Measurements from ENCODE around the gene ZDHHC1.
"Not testable (repeated sequence)": the region's sequence is repeated elsewhere in the genome, so short reads cannot be mapped to it uniquely, and the experiment has no call there.

The ZDHHC1 gene

GRCh38 chr16:67430504-67430976 lies 14.3 kb upstream of the ZDHHC1 start:
- DNase-seq: no peak

DNA sequence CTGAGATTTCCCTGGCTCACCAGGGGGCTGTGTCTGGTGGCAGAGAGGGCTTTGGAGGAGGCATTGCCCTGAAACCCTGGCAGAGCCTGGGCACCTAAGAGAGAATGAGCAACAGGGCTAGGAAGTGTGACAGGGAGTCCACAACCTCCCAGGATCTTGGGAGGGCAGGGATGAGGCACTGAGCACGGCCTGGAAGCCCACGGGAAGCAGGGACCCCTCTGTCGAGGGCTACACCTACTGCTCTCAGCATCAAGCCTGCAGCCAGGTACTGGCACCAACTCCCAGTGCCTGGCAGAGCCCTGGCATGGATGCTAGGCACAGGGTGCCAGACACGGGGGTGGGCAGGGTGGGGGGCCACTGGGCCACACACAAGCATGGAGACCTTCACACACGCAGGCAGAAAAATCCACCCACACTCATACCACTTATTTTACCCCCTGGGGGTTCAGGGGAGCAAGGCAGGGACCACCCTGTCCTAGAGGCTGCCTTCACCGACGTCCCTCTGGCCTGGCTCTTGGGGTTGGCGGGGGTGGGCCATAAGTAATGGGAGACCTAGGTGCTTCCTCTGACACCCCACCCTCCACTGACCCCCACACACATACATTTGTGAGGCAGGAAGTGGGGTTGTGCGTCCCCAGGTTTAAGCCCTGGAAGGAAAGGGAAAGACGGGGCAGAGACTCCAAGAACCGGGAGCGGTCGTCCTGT lies 13.7 kb upstream of the ZDHHC1 start:
- DNase-seq: no peak

- no peak for DNase-seq
Observed at GRCh38 chr16:67429053-67429798, 12.9 kb upstream of the ZDHHC1 start.

GRCh38 chr16:67428146-67428731 lies 12.0 kb upstream of the ZDHHC1 start:
- peak; percentile 69 for DNase-seq

- no peak for DNase-seq
Observed at GRCh38 chr16:67426950-67427349, 10.7 kb upstream of the ZDHHC1 start.

GRCh38 chr16:67426022-67426421 lies 9.7 kb upstream of the ZDHHC1 start:
- no peak for DNase-seq

DNA sequence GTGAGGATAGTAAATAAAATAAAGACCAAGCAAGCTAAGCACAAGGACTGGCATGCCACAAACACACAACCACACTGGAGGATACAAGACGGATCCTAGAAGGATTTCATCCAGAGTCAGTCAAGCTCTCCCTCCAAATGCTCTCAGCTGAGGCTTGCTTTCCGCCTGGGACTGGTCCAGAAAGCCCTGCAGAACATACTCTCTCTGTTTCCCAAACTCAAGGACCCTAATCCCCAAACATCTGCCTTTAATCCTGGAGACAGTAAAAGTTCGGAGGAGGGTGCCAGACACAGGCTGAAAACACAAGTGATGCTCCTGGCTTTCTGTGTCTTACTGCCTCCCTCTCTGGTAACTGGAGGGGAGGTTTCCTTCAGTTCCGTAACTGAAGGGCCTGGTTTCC lies 9.3 kb upstream of the ZDHHC1 start:
- DNase-seq: no peak

- no peak for DNase-seq
Observed at GRCh38 chr16:67425061-67425460, 8.8 kb upstream of the ZDHHC1 start.

DNA sequence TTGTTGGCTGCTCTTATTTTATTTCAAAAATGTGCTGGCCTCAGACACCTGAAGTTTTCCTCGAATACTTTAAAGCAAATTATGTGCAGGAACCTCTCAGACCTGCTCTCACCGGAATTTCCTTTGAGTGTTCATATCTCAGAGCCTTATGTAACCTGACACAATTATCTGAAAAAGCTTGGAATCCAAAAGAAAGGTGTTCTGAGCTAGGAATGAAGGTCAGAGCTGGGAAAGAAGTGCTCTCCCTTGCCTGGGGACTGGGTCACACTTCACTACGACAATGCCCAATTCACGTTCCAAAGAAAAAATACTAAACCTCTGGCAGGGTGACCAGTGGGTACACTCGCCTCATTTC lies 8.0 kb upstream of the ZDHHC1 start:
- no peak for DNase-seq

DNA sequence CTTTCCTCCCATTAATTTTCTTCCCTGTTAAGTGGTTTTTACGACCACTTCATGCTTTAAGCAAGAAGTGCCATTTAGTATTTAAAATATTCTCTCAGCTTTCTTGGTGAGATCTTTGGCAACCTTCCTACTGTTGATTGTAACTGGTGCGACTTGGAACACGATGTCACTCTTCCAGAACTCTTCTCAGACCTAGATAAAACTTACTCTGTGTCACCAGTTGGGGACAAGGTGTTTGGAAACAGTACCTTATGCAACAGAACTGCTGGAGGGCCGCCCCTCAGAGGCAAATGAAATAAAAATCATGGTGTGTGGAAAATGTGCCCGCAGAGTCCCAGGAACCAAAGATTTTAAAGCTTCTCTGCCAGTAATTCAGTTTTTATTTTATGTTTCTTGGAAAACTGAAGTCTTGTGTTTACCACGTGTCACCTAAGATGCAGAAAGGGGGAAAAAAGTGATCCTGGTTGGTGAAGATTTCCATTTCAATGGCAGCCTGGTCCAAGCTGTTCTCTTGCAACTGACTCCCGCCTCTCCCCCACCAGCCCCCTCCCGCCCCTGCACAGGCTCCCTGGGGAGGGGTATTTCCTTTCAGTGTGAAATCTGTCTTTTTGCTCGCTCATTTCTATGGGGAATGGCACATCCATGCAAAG lies 7.5 kb upstream of the ZDHHC1 start:
- no peak for DNase-seq

DNA sequence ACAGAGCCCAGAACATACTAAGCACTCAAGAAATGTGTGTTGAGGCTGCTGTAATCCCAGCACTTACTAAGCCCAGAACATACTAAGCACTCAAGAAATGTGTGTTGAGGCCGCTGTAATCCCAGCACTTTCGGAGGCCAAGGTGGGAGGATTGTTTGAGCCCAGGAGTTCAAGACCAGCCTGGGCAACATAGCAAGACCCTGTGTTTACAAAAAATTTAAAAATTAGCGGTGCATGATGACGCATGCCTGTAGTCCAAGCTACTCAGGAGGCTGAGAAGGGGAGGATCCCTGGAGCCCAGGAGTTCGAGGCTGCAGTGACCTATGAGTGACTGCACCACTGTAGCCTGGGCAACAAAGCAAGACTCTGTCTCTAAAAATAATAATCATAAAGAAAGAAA lies 6.7 kb upstream of the ZDHHC1 start:
- no peak for DNase-seq

DNA sequence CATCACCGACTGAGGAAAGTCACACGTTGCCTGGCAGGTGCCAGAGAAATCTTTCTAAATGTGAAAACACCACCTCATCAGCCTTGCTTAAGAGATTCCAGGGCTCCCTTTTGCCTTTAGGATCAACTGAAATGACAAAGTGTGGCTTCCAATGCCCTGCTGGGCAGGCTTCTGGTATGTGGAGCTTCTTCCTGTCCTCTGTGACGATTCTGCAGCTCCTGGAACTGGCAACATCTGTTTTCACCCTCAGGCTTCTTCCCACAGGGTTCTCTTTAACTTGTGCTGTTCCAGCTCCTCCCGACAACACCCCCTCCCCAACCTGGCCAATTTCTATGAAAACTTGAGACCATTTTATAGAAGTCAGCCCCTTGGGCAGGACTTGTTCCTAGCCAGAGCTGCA lies 4.8 kb upstream of the ZDHHC1 start:
- DNase-seq: no peak

GRCh38 chr16:67419931-67420330 lies 3.7 kb upstream of the ZDHHC1 start:
- no peak for DNase-seq

GRCh38 chr16:67419502-67419901 lies 3.2 kb upstream of the ZDHHC1 start:
- no peak for DNase-seq

DNA sequence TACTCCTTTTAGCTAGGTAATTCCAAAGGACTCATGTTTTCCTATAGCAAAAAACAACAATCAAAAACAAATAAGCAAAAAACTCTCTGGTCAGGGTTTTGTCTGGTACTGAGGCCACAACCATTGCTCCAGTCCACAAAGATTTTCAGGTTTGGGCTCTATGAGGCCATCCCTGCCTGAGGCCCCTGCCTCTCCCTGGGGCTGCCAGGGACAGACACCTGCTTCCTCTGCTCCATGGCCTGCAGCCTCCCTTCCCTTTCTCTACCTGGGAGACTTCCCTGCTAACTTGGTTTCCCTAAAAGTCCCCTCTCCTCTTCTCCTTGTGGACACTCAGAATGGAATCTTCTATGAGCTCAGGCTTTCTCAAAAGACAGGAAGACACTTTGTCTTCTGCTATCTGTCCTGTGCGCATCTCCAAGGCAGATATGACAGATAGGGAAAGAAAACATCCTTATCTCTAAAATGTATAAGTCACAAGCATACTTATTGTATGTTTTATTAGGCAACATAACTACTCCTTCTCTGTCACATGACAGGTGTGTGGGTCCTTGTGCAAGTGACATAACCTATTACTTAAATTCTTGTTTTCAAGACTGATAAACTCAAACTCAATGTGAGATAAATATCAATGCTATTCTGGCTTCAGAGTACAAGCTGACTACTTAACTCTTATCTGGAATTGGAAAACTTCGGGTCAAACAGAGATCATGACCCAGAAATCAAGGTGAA lies 1.2 kb upstream of the ZDHHC1 start:
- no peak for DNase-seq

GRCh38 chr16:67415421-67415820 lies 856 bp downstream of the ZDHHC1 start:
- not testable (repeated sequence) for DNase-seq

DNA sequence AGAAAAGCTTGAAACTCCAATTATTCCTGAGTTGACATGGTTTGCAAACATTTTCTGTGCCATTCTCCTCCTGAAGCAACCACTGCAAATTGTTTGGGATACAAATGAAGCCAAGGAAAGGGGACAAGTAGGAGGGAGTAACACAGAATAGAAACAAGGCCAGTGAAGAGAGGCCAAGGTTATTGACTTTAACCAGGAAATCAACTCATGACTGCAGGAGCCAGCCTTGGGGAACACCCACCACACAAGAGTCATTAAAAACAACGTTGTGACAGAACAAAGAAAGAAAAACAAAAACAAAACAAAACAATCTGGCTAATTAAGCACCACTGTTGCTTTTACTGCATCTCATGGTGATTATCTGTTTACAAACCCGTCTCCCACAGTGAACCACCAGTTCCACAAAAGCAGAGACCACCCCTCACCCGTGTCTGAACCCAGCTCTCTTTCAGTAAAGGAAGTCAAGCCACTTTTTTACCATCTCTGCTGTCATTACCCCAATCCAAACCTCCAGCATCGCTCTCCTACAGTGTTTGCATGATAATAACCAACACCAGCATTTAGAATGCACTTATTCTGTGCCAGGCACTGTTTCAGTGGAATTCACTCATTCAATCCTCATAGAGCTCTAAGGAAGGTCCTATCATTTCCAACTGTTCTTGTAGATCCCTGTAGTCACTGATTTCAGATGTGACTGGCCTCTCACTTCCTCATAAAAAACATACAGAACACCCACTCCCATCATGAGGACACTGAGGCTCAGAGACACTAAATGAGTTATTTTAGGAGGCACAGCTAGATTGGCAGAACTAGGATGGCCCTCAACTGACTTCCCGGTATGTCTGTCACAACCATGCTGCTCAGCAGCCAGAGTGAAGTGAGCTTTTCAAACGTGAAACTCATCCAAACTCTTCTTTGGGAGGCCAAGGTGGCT lies 2.0 kb downstream of the ZDHHC1 start:
- no peak for DNase-seq

- DNase-seq: no peak
Observed at GRCh38 chr16:67412294-67412693, 4.0 kb downstream of the ZDHHC1 start.

GRCh38 chr16:67411339-67411738 lies 4.9 kb downstream of the ZDHHC1 start:
- DNase-seq: no peak

GRCh38 chr16:67409631-67410030 lies 6.6 kb downstream of the ZDHHC1 start:
- DNase-seq: no peak

GRCh38 chr16:67407788-67408452 lies 8.4 kb downstream of the ZDHHC1 start:
- DNase-seq: no peak

Measured in activated CD4-positive, alpha-beta T cell treated with anti-CD3 and anti-CD28 coated beads, Interleukin-10, Interleukin-2, amounts not matched to agents 100 ng/mL and 50 ng/mL, durations not matched to agents 16 hours and 8 hours (primary cell).